WTC11 (cell line): ENCODE measurements around the gene RABL6. TPM values are rescaled to one million over a fixed set of nuclear protein-coding genes. Genes with fewer than 3 reads are reported as not detected.
A peak's percentile ranks its signal among the peaks of the same experiment; 100 is the strongest.

Source experiments
- AR ChIP-seq: fragments of 250-450 bp; sonication (Bioruptor Pico); IDR thresholded peaks from 2 replicates; pipeline ENCODE4 v1.9.0; 2021; ENCODE audit warnings: mild to moderate bottlenecking
- ATF3 ChIP-seq: sonication (generic); formaldehyde crosslinking; conservative IDR thresholded peaks from 2 replicates; pipeline ENCODE4 v1.8.1; 2022; ENCODE audit warnings: mild to moderate bottlenecking, missing genetic modification reagents
- ATF6 ChIP-seq: sonication (generic); formaldehyde crosslinking; IDR thresholded peaks from 2 replicates; pipeline ENCODE4 v1.8.1; 2023; ENCODE audit warnings: mild to moderate bottlenecking, missing genetic modification reagents
- CREB1 ChIP-seq: sonication (generic); formaldehyde crosslinking; IDR thresholded peaks from 2 replicates; pipeline ENCODE4 v1.8.0; 2023; ENCODE audit warnings: mild to moderate bottlenecking, missing genetic modification reagents
- CREM ChIP-seq: sonication (generic); formaldehyde crosslinking; IDR thresholded peaks from 2 replicates; pipeline ENCODE4 v1.8.1; 2022; ENCODE audit warnings: mild to moderate bottlenecking, missing genetic modification reagents, moderate library complexity
- E2F5 ChIP-seq: sonication (generic); formaldehyde crosslinking; IDR thresholded peaks from 2 replicates; pipeline ENCODE4 v1.8.1; 2022; ENCODE audit warnings: mild to moderate bottlenecking, moderate library complexity, missing genetic modification reagents
- HMGXB4 ChIP-seq: sonication (generic); formaldehyde crosslinking; IDR thresholded peaks from 2 replicates; pipeline ENCODE4 v1.8.1; 2023; ENCODE audit warnings: mild to moderate bottlenecking, moderate library complexity, missing genetic modification reagents
- MAX ChIP-seq: sonication (generic); formaldehyde crosslinking; IDR thresholded peaks from 2 replicates; pipeline ENCODE4 v1.8.0; 2022; ENCODE audit warnings: mild to moderate bottlenecking, missing genetic modification reagents
- NFYB ChIP-seq: sonication (generic); formaldehyde crosslinking; conservative IDR thresholded peaks from 2 replicates; pipeline ENCODE4 v1.8.0; 2022; ENCODE audit warnings: low read depth, missing genetic modification reagents
- PRDM15 ChIP-seq: sonication (generic); formaldehyde crosslinking; IDR thresholded peaks from 2 replicates; pipeline ENCODE4 v1.8.0; 2022; ENCODE audit warnings: missing genetic modification reagents
- USF1 ChIP-seq: sonication (generic); formaldehyde crosslinking; IDR thresholded peaks from 2 replicates; pipeline ENCODE4 v1.8.0; 2022; ENCODE audit warnings: mild to moderate bottlenecking, missing genetic modification reagents
- USF2 ChIP-seq: sonication (generic); formaldehyde crosslinking; IDR thresholded peaks from 2 replicates; pipeline ENCODE4 v1.8.1; 2023; ENCODE audit warnings: mild to moderate bottlenecking, missing genetic modification reagents, moderate library complexity
- ZBTB43 ChIP-seq: sonication (generic); formaldehyde crosslinking; IDR thresholded peaks from 2 replicates; pipeline ENCODE4 v1.8.1; 2023; ENCODE audit warnings: mild to moderate bottlenecking, missing genetic modification reagents
- ZMAT4 ChIP-seq: fragments of 250-450 bp; sonication (Bioruptor Pico); IDR thresholded peaks from 2 replicates; pipeline ENCODE4 v1.9.0; 2021; ENCODE audit warnings: mild to moderate bottlenecking
- ZNF532 ChIP-seq: fragments of 250-450 bp; sonication (Bioruptor Pico); IDR thresholded peaks from 2 replicates; pipeline ENCODE4 v1.9.0; 2021; ENCODE audit warnings: mild to moderate bottlenecking, borderline replicate concordance
- total RNA-seq: library from RNA; stranded (reverse); gene quantifications from 3 replicates; pipeline ENCODE4 v1.2.3, GENCODE V29; 2021

RABL6 gene
- total RNA-seq, 1 experiment from 2014 or later: 171 TPM

- TF ChIP-seq ZBTB43 (CRISPR knock-in tag) (0 out of 2 replicates have a peak, but pooled peaks have one; percentile 54), USF2 (peak; percentile 86), E2F5 (CRISPR knock-in tag) (peak; percentile 85; the same call in 1 of the 2 replicates), CREB1 (CRISPR knock-in tag) (no peak), AR (no peak), CREM (CRISPR knock-in tag) (peak; percentile 68; the same call in 1 of the 2 replicates), PRDM15 (CRISPR knock-in tag) (peak; percentile 88), ATF6 (CRISPR knock-in tag) (no peak), ATF3 (CRISPR knock-in tag) (peak; percentile 94), MAX (CRISPR knock-in tag) (peak; percentile 93), NFYB (CRISPR knock-in tag) (peak; percentile 98), HMGXB4 (CRISPR knock-in tag) (peak; percentile 30; the same call in 1 of the 2 replicates), ZMAT4 (CRISPR knock-in tag) (peak; percentile 66; the same call in 1 of the 2 replicates), USF1 (peak; percentile 76; the same call in 1 of the 2 replicates), ZNF532 (CRISPR knock-in tag) (no peak)
Observed at GRCh38 chr9:136849038-136849959, 41.6 kb downstream of the RABL6 start, which contains the start of gene PHPT1 (continued).
